Measurements from ENCODE around the gene WDR5. TPM values are rescaled to one million over a fixed set of nuclear protein-coding genes. Genes with fewer than 3 reads are reported as not detected.

The WDR5 gene
- total RNA-seq, 1 donor from 2014 or later: 12.9 TPM

DNA sequence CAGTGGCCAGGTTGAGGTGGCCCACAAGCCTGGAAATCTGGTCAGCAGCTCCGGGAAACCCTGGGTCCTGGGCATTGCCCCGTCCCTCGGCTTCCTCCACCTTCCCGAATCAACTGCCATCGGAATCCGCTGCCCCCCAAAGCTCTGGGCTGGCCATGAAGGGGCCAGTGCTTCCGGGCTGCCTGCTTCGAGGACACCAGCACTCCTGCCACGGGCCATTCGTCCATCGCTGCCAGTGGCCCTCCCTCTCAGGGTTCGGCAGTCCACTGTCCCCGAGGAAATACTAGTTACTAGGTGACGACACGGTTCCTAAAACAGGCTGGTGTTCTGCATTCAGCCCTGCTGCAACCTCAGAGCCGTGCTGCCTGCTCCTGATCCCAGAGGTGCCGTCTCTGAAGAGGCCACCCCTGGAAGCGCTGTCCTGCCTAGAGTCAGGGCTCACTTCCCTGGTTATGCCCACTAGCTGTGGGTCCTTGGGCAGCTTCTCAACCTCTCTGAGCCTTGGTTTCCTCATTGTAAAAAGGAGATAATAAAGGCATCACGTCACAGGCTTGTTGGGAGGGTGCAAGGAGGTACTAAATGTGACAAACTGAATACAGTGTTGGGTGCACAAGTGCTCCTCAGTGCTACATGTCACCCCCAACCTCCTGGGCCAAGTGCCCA, 3.5 kb upstream of the WDR5 start:
- DNase-seq: no peak

DNA sequence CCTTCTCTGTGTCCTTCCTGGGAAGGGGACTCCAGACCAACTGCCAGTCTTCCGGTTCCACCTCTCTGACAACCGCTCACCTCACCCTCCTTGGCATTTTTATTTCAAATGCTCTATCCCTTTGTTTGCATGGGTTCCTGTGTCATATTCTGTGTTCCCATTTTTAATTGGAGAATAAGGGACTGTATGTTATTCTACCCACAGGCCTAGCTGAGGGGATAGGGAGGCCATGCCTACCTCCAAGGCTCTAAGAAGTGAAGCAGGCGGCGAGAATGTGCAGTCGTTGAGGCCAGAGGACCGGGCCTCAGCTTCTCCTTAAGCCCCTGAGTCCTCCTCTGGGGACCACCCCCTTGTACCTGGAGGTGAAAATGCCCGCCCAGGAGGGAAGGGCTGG, 936 bp upstream of the WDR5 start:
- no peak for DNase-seq

DNA sequence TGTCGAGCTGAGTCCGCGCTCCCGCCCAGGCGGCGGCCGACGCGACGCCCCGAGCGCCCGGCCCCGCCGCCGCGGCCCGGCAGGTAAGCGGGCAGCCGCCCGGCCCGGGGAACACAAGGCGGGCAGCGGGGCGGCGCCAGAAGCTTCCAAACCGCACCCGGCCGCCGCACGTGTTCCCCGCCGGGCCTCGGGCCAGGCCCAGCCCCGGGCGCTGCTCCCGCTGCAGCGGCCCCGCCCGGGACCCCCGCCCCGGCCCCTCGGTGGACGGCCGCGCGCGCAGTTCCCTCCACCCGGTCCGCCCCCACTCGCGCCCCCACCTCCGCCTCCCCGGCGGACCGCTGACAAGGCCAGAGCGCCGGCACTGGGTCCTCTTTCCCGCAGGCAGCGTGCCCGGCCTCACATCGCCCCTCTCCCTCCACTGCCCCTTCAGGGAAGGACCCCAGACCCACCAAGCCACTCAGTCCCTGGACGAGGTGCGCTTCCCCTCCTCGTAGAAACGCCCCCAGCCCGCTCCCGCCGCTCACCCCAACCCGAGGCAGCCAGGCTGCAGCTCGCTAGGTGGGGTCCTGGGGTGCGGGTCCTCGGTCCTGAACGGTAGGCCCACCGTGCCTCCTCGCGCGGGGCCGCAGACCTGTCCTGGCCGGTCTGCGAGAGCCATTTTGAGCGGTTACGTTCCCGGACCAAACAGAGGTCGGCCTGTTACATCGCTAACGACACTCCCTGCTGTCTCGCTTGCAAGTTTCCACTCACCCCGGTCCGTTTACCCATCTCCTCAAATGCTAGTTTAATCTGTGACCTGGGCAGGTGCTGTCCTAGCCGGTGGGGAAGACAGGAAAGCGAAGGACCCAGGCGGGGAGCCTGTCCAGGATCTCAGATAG, 475 bp downstream of the WDR5 start:
- DNase-seq: no peak

DNA sequence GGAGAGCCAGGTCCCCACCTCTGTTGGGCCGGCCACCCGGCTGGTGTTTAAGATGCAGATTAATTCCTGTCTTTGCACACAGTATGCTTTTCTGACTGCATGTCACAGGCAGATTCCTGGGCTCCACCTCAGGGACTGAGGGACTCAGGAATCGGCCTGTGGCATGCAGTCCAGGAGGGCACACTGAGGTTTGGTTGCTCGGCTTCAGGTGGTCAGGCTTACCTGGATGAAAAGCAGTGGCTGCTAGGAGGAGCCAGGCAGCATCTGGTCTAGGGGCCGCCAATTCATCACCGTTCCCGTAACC, 1.1 kb downstream of the WDR5 start:
- no peak for DNase-seq

DNA sequence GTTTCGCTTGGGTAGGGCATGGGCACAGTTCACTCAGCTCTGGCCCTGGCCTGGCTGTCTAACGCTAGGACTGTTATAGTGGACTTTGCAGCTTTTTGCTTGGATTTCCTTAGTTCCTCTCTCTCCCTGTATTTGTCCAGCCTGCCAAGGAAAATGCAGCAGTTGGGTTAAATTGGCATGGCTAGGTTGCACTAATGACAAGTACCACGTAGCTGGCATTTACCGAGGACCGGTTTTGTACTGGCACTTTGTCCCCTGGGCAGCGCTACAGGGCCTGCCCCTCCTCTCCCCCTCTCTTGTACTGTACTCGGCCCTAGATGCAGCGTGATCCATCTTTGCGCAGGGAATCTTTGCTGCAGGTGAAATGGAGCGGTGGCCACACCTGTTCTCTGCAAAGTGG, 2.4 kb downstream of the WDR5 start:
- no peak for DNase-seq

DNA sequence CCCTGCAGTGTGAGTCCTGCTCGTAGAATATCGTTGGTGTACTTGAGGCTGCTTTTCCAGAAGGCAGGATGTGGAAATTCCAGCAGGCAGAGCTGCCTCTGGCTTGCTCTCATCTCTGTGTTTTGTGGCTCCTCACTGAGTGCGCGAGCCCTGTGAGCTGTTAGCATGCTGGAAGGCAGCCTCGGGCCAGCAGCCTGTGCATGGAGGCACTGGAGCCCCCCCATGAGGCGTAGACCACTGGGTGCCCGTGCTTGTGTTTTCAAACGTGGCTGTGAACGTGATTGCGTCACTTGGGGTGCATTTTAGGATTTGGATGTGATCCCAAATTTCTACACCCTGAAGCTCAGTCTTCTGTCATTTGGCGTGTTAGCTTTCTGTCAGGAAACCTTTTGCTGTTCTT, 3.2 kb downstream of the WDR5 start:
- peak; percentile 33 for DNase-seq

DNA sequence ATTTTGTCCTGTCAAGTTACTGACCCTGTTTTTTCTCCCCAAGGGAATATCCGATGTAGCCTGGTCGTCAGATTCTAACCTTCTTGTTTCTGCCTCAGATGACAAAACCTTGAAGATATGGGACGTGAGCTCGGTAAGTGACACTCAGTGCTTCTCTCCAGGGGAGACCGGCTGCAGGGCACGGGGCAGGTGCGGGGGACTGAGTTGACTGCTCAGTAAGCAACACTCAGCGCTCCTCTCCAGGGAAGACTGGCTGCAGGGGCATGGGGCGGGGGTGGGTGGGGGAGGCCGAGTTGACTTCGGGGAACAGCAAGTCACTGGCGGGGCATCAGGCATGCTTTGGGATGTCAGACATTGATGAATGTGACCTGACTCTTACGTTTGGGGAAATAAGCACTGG, 6.0 kb downstream of the WDR5 start:
- DNase-seq: no peak

DNA sequence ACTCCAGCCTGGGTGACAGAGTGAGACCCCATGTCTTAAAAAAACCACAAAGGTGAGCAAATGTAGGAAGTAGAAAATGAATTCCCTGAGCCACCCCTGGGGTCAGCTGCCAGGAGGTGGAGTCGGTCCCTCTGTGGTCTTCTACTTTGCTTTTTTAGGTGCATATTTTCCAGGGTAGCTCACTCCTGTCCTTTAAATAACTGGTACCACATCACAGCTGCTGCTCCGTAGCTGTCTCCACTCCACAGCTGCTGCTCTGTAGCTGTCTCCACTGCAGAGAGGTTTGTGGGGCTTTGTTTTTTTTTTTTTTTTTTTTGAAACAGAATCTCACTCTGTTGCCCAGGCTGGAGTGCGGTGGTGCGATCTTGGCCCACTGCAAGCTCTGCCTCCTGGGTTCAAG, 8.9 kb downstream of the WDR5 start:
- no peak for DNase-seq

DNA sequence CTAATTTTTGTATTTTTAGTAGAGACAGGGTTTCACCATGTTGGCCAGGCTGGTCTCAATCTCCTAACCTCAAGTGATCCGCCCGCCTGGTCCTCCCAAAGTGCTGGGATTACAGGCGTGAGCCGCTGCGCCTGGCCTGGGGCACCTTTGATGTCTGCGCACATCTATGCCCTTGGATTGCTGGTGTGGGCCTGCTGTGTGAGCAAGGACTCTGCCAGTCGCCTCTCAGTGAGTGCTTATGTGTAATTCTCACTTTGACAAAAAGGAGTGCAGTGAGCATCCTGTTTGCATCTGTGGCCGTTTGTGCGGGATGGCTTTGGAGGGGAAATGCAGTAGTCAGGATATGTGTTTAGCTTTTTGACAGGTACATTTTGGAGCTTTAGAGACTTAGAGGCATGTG, 9.4 kb downstream of the WDR5 start:
- DNase-seq: no peak

DNA sequence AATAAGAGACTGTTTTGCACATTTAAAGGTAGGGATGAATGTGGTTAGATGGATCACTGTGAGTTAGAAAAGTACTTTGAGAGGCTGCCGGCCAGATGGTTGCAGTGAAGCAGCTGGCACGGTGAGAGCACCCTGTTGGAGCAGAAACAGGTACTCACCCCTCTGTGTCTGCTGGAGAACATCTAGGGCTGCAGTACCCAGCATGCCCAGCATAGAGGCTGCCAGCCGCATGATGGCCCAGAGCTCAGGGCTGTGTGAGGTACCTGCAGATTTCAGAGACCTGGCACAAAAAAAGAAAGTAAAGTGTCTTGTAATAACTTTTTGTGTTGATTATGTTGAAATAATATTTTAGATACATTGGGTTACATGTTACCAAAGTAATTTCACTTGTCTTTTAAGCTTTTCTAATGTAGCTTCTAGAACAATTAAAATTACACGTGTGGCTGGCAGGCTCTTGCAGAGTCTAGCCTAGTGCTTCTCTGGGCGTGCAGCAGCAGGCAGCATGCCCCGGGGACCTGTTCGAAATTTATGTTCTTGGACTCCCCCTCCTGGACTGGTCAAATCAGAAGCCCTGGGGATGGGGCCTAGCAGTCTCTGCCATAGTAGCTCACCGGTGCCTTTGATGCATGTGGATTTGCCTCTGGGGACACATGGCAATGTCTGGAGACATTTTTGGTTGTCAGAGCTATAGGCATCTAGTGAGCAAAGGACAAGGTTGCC, 11.1 kb downstream of the WDR5 start:
- no peak for DNase-seq

DNA sequence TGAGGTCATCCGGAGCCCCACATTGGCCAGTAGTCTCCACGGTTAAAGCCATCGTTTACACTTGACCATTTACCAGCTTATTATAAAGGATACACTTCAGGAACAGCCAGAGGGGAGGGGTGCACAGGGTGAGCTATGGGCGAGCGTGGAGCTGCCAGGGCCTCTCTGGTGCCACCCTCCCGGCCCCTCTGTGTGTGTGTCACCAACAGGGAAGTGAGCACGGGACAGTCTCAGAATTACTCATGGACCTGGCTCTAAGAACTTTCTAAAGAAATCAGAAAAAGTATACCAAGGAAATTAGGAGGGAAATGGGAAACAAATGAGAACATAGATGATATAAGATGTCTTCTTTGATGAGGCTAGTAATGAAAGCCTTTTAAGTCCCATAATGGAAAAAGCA, 13.5 kb downstream of the WDR5 start:
- no peak for DNase-seq

DNA sequence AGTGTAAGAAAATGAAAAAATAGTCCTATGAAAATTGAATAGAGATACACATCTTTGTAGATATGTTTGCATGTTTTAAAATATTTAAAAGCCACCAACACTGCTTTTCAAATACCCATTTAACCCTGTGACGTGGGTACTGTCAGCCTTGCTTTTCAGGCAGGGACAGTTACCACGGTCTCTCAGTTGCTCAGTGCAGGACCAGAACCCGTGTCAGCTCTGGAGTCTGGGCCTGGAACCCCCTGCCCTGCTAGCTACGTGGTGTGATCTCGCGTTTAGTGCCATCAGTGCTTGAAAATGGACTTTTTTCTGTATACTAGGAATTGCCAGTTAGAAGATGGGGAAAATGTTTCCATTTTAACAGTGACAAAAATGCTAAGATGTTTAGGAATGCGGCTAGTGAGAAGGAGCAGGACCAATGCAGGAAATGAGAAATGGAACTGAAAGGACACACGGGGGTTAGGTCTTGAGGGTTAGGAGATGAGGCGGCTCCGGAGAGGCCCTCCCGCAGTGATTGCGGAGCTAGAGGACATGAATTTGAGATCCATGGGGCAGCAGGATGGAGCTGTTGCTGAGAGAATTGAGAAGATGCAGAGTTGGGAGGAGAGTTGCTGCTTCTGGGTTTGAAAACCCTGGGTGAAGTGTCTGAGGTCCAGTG, 14.8 kb downstream of the WDR5 start:
- DNase-seq: no peak

DNA sequence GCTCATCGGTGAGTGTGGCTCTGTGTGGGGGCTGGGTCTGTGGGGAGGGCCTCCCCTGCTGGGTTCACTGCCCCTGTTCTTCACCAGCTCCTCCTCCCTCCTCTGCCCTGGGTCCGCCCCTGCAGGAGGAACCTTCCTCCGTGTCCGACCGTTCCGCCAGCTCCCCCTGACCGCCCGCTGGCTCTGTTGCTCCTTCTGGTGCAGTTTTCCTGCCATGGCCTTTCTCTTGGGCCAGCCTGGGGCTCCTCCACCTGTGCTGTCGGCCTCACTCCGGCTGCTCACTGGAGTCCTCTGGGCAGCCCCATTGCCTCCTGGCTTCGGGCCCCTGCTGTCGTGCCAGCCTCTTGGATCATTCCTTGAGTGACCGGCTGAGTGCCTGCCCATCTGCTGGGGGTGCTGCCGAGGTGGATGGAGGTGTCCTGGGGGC, 16.2 kb downstream of the WDR5 start:
- DNase-seq: no peak

DNA sequence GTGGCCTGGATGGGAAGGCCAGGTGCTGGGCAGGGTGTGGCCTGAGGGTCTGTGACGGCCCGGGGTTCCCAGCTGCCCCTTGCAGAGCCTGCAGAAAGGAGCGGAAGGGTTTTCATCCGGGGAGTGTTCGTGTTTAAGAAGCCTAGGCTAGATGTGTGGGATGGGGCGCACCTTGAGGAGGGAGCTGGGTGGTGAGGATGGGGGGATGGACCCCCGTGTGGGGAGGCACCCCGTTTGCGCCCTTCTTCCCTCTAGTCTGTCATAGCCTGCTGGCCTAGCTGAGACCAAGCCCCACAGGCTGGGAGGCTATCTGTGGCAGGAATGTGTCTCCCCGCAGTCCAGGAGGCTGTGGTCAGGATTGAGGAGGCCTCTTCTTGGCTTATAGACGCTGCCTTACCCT, 16.6 kb downstream of the WDR5 start:
- no peak for DNase-seq

DNA sequence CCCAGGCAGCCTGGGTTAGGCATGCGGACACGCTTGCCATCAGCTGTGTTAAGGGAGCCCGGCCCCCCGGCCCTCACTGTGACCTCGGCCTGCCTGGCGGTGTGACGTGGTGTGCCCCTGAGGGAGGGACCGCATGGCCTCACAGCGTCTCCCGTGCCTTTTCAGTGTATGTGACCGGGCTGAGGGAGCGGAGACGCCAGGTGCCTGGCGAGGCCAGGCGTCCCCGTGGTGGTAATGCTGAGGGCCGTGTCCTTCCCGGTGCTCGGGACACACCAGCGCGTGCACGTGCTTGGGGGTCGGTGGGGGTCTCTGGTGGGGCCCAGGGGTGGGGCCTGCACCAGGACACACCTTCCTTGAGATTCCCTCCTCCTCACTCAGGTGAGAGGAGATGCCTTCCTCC, 17.6 kb downstream of the WDR5 start:
- no peak for DNase-seq

DNA sequence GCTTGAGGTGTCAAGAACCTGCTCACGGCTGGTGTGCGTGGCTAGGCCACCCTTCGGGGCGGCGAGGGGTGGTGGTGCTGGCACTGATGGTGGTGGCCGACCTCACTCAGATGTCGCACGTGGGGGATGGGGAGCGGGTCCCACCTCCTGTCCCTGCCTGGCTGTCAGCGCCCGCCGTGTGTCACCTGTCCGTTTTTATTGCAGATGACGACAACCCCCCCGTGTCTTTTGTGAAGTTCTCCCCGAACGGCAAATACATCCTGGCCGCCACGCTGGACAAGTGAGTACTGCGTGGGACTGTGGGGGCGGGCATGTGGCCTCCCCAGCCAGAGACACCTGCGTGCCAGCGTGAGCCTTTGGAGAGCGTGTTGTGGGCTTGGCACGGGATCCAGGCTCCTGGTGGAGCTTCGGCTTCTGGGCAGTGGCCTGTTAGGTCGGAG, 18.4 kb downstream of the WDR5 start:
- no peak for DNase-seq

DNA sequence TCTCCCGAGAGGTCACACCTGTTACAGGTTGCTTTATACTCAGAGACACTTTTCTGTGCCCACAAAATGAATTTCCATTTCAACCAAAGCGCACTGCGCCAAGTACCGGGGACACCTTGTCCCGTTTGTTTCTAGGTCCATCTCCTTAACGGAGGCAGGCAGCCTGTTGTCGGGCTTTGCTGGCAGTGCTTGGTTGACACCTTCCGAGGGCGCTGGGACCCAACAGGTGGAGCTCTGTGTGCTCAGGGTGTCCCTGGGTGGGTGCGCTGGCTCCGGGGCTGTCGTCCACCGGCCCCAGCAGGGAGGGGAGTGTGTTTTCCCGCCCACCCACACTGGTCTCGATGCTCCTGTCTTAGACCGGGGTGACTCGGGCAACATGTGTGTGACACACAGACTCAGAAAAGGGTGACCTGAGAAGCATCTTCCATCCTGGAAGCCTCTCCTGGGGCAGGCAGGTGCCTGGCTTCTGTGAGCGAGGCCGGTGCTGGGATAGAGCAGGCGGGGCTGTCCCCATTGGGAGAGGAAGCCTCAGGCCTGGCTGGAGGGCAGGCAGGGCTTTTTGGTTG, 20.0 kb downstream of the WDR5 start:
- no peak for DNase-seq

DNA sequence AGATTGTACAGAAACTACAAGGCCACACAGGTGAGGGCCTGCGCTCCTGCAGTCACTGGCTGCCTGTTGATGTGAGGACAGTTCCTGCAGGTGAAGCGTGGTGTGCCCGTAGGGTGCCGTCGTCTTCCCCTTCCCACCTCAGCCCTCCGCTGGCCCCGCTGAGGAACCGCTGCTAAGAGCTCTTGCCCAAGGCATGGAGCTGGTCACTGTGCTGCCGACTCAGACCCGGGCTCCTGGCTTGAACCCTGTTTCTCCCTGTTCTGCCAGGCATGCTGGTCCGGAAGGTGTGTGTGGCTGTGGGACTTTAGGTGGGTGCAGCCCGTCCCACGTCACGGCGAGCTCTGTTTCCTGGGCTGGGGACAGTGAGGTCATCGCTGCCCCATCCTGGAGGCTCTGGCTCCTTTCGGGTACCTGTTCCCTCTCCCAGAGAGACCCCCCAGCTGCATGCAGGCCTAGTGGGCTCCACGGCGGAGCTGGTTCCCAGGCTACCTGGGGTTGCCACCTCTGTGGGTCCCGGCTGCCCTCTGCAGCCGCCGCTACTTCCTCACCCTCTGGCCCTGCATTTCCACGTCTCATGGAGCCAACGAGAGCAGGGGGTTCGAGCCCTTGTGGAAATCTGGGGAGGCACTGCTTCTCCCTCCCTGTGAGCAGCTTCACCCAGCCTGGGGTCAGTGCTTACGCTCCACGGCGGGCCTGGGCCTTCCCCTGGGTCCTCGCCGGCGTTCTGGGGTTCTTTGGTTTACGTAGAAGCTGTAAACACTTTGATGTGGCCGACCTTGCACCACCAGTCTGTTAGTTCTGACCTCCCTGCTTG, 20.9 kb downstream of the WDR5 start:
- DNase-seq: no peak

DNA sequence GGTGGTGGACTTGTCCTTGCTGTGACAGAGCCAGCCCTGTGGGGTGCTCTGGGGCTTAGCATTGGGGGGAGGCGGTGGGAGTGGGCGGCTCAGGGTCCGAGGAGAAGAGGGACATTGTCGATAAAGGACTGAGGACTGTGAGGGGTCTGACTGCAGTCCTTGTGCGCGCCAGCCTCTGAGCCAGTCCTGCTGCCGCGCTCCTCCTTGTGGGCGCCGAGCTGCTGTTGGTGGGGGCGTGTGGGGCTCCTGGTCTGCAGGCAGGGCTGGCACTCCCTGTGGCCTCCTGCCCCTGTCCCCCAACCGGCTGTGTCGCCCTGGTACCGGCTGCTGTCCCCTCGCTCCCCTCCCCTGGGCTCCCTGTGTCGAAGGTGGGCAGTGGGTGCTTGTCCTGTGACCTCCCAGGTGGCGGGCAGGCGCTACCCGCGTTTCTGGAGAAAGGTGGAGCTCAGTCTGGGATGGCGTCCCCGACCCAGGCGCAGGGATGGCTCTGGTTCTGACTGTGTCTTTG, 21.6 kb downstream of the WDR5 start:
- DNase-seq: no peak

DNA sequence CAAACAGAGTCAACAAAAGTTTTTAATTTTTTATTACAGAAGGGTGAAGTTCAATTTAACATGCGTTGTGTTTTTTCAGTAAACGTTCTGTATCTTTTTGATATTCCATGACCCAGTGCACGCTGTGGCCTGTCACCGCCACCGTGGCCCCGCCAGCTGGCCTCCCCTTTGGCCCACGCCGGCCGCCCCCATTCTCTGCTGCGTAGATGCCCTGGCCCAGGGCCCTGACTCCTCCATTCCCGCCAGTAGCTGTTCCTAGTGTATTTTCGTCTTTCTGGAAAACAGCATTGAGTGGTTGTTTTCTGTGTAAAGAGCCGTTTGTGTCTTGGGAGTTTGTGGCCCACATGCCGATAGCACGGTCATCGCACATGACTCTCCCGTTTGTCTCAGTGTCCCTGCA, 22.4 kb downstream of the WDR5 start:
- no peak for DNase-seq

DNA sequence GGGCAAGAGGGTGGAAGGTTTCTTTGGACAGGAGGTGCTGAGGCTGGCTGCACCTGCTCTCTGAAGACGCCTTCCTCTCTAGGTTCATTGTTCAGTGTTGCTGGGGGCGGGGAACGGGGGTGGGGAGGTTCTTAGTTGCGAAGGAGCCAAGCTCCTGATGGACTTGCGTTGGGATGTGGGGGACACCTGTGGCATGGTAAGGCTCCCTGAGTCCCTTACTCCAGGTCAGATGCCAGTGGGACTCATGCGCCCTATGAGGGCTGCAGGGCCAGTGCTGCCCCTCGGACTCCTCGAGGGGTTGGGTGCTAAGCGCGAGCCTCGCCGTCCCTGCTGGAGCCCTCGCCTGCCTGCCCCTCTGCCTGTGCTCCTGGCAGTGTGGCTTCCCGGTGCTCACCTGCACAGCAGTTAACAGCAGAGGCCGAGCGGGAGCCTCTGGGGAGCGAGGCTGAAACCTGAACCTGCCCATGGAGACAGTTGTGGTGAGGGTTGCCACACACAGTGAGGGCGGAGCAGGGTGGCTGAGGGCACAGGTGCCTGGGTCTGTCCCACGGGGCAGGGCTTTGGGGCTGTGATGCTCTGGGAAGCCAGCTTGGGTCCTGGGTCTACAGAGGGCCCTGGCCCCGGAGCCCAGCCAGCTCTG, 23.0 kb downstream of the WDR5 start:
- no peak for DNase-seq

Data from skin of body (tissue), 2 donors.